Neuronal stem cell (in vitro differentiated cells): ENCODE measurements around the gene ACO2.
A peak's percentile ranks its signal among the peaks of the same experiment; 100 is the strongest.

Source experiments
- DNase-seq: peaks from one replicate; pipeline ENCODE4 v3.0.0-alpha.2; 2013; ENCODE audit warnings: low spot score
- H2AFZ ChIP-seq: one replicate; pipeline ENCODE4 v1.6.1; 2013; ENCODE audit warnings: mild to moderate bottlenecking, low read length, inconsistent platforms
- H2AK5ac ChIP-seq: 2 replicates; pipeline ENCODE4 v1.6.1; 2013; ENCODE audit warnings: low read depth, mild to moderate bottlenecking, inconsistent platforms, low read length, moderate library complexity, mixed read lengths
- H2BK120ac ChIP-seq: 2 replicates; pipeline ENCODE4 v1.6.1; 2013; ENCODE audit warnings: low read depth, mild to moderate bottlenecking, inconsistent platforms, low read length, moderate library complexity, mixed read lengths
- H2BK12ac ChIP-seq: one replicate; pipeline ENCODE4 v1.6.1; 2013; ENCODE audit warnings: low read length, inconsistent platforms
- H2BK15ac ChIP-seq: 2 replicates; pipeline ENCODE4 v1.6.1; 2013; ENCODE audit warnings: mild to moderate bottlenecking, low read length, inconsistent platforms, mixed read lengths
- H2BK5ac ChIP-seq: one replicate; pipeline ENCODE4 v1.6.1; 2013; ENCODE audit warnings: inconsistent platforms, mild to moderate bottlenecking, low read length, moderate library complexity
- H3K14ac ChIP-seq: one replicate; pipeline ENCODE4 v1.6.1; 2013; ENCODE audit warnings: low read length, inconsistent platforms
- H3K18ac ChIP-seq: 2 replicates; pipeline ENCODE4 v1.6.1; 2013; ENCODE audit warnings: low read length, inconsistent platforms
- H3K23ac ChIP-seq: 2 replicates; pipeline ENCODE4 v1.6.1; 2013; ENCODE audit warnings: low read depth, mild to moderate bottlenecking, mixed read lengths, low read length, inconsistent platforms; ENCODE audit not compliant: poor library complexity
- H3K27ac ChIP-seq: replicated peaks from 3 replicates; pipeline ENCODE4 v1.5.1; 2013; ENCODE audit warnings: low read length, inconsistent platforms
- H3K27me3 ChIP-seq, 3 experiments: 2 replicates each; pipeline ENCODE4 v1.6.1; 2013; ENCODE audit warnings: low read length in 3 of 3, mild to moderate bottlenecking in 2 of 3, inconsistent platforms in 1 of 3, low read depth in 1 of 3, mixed read lengths in 1 of 3, moderate library complexity in 1 of 3; ENCODE audit not compliant: control insufficient read depth in 3 of 3, insufficient read depth in 3 of 3
- H3K36me3 ChIP-seq, 2 donors: replicated peaks in 1 of 2; 2 replicates each; pipeline ENCODE4 v1.6.1; 2013; ENCODE audit warnings: low read length in 2 of 2; ENCODE audit not compliant: control insufficient read depth in 2 of 2, insufficient read depth in 2 of 2
- H3K4ac ChIP-seq: 2 replicates; pipeline ENCODE4 v1.6.1; 2013; ENCODE audit warnings: inconsistent platforms, mild to moderate bottlenecking, low read length, moderate library complexity
- H3K4me1 ChIP-seq, 2 donors: 1 replicate in 1 of 2; 2 replicates in 1 of 2; pipeline ENCODE4 v1.6.1; 2013; ENCODE audit warnings: low read length in 2 of 2, low read depth in 1 of 2; ENCODE audit not compliant: control insufficient read depth in 2 of 2, insufficient read depth in 1 of 2
- H3K4me2 ChIP-seq: one replicate; pipeline ENCODE4 v1.6.1; 2013; ENCODE audit warnings: mild to moderate bottlenecking, low read length, inconsistent platforms; ENCODE audit not compliant: insufficient read depth, poor library complexity, severe bottlenecking
- H3K4me3 ChIP-seq, 2 donors: 2 replicates each; pipeline ENCODE4 v1.5.1; 2013; ENCODE audit warnings: low read length in 2 of 2, mild to moderate bottlenecking in 2 of 2, inconsistent platforms in 1 of 2, moderate library complexity in 1 of 2
- H3K79me1 ChIP-seq: one replicate; pipeline ENCODE4 v1.6.1; 2013; ENCODE audit warnings: low read depth, mild to moderate bottlenecking, inconsistent platforms, low read length, moderate library complexity
- H3K9ac ChIP-seq: one replicate; pipeline ENCODE4 v1.6.1; 2013; ENCODE audit warnings: mild to moderate bottlenecking, low read depth, low read length, inconsistent platforms; ENCODE audit not compliant: poor library complexity
- H3K9me3 ChIP-seq, 2 donors: replicated peaks in 1 of 2; 2 replicates each; pipeline versions ENCODE3 to v1.6.1; 2013; ENCODE audit warnings: low read length in 2 of 2, mild to moderate bottlenecking in 2 of 2, inconsistent platforms in 1 of 2, low read depth in 1 of 2, mixed read lengths in 1 of 2, moderate library complexity in 1 of 2; ENCODE audit not compliant: control insufficient read depth in 2 of 2, insufficient read depth in 1 of 2
- H4K8ac ChIP-seq: one replicate; pipeline ENCODE4 v1.6.1; 2013; ENCODE audit warnings: low read depth, mild to moderate bottlenecking, inconsistent platforms, low read length, moderate library complexity
- H4K91ac ChIP-seq: one replicate; pipeline ENCODE4 v1.6.1; 2013; ENCODE audit warnings: low read length, low read depth, mild to moderate bottlenecking, inconsistent platforms; ENCODE audit not compliant: poor library complexity
- WGBS, 2 donors: extraction: QIAGEN DNeasy Blood & Tissue Kit; methylation state at CpG; one replicate each; pipeline ENCODE4 v1.1.7; 2013; ENCODE audit warnings: missing lambda C conversion rate in 2 of 2, mixed read lengths in 1 of 2; ENCODE audit not compliant: insufficient read length in 2 of 2, insufficient replicate concordance in 1 of 2; ENCODE audit errors: extremely low coverage in 2 of 2; 5-methylcytosine and 5-hydroxymethylcytosine counted together

Gene ACO2

DNA sequence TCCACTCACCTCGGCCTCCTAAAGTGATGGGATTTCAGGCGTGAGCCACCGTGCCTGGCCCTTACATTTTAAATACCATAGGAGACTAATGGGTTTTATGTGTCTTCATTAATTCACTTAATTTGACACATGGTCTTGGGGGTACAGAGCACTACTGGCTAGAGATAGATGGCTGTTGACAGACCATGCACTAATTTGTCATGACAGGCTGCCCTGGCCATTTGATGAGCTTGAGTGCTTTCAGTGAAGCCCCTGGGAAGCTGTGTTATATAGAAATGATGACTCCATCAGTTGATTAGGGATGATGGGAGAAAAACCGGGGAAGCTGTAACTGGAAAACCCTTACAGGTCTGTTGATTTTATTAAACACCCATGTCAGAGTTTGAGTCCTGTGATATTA is 7.0 kb upstream of the ACO2 start:
- Histone ChIP-seq H3K79me1 (peaks cover 8% of the 10 kb centered on the region), H3K36me3 (peaks cover 40 to 94% of the 10 kb centered on the region in 2 donors), H4K91ac (no peak overlapping the region), H3K14ac (no peak overlapping the region), H2BK5ac (no peak overlapping the region), H2BK12ac (no peak overlapping the region), H3K9ac (no peak overlapping the region), H2AFZ (no peak overlapping the region), H3K4me3 (no peak overlapping the region), H2AK5ac (no peak overlapping the region), H3K27ac (no peak overlapping the region), H3K4me1 (no peaks in the 10 kb centered on the region), H3K4me2 (no peak overlapping the region), H3K27me3 (no peaks in the 10 kb centered on the region), H2BK120ac (no peak overlapping the region), H4K8ac (no peak overlapping the region), H3K23ac (no peak overlapping the region), H2BK15ac (no peak overlapping the region), H3K18ac (no peak overlapping the region), H3K4ac (no peak overlapping the region), H3K9me3 (no peaks in the 10 kb centered on the region)
- no CpG with 5 or more reads among the region's 4 CpGs for WGBS, 2 donors
- DNase-seq, result no peak

DNA sequence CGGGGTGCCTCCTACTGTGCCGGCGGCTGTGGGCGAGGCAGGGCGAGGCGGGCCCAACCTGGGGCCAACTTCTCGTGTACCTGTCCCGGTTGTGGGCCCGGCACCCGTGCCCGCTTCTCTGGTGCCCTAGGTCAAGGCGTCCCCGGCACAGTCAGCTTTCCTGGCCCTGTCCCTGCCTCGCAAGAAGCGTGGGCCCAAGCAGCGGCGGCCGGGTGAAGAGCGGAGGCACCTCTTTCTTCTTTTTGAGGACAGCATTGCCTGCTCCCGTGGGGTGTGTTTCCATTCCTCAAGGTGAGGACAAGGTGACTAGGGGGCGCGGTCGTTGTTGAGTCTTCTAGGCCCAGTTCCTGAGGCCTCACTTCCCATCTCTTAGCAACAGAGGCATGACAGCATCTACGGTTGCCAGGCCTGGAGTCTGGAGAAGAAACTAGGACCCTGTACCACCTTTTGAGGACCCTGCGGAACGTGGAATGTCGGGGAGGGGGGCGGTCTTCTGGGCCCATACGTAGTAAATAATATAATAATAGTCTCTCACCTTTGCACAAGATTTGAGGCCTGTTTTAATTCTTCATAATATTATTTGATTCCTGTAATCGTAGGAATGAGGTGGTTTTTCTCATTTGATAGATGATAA is 418 bp downstream of the ACO2 start:
- Histone ChIP-seq H2AFZ (peak overlapping the region; percentile 94), H3K9me3 (no peaks in the 10 kb centered on the region), H3K18ac (peak overlapping the region; percentile 79), H3K27me3 (no peaks in the 10 kb centered on the region), H4K8ac (no peak overlapping the region), H3K4me1 (peaks cover 8 to 15% of the 10 kb centered on the region in 2 donors), H2BK12ac (no peak overlapping the region), H3K4ac (no peak overlapping the region), H4K91ac (no peak overlapping the region), H3K79me1 (peaks cover 25% of the 10 kb centered on the region), H3K4me3 (peak overlapping the region; percentile 93 to 95), H3K23ac (peak overlapping the region; percentile 56), H3K9ac (peak overlapping the region; percentile 91), H3K36me3 (peaks cover 27 to 47% of the 10 kb centered on the region in 2 donors), H3K4me2 (peak overlapping the region; percentile 58), H2BK120ac (no peak overlapping the region), H2AK5ac (no peak overlapping the region), H2BK5ac (no peak overlapping the region), H3K27ac (no peak overlapping the region), H3K14ac (peak overlapping the region; percentile 25), H2BK15ac (no peak overlapping the region)
- no peak for DNase-seq
- WGBS, 2 donors, result no CpG with 5 or more reads among the region's 30 CpGs

DNA sequence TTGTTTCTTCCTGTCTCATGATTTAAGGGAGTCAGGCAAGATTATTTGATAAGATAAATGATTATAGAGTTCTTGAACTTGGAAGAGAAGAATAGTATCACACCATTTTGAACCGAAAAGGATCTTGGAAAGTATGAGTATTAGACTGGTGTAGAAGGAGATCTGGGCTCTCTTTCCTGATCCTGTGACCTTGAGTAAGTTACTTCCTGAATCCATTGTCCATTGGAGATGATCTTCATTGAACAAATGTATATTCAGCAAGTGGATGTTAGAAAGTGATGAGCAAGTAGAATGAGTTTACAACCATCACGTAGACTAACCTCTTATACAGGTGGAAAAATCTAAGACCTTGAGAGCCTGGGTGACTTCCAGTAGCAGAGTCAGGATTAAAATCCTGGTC is 2.0 kb downstream of the ACO2 start:
- Histone ChIP-seq H2AFZ (no peak overlapping the region), H3K79me1 (peaks cover 25% of the 10 kb centered on the region), H3K4ac (no peak overlapping the region), H3K36me3 (peaks cover 17 to 32% of the 10 kb centered on the region in 2 donors), H3K9me3 (no peaks in the 10 kb centered on the region), H2BK15ac (no peak overlapping the region), H2BK120ac (no peak overlapping the region), H3K14ac (no peak overlapping the region), H2BK12ac (no peak overlapping the region), H2BK5ac (no peak overlapping the region), H3K18ac (no peak overlapping the region), H3K4me1 (peaks cover 8 to 15% of the 10 kb centered on the region in 2 donors), H4K8ac (no peak overlapping the region), H3K4me3 (no peak overlapping the region), H4K91ac (no peak overlapping the region), H3K9ac (no peak overlapping the region), H3K27ac (no peak overlapping the region), H3K27me3 (no peaks in the 10 kb centered on the region), H2AK5ac (no peak overlapping the region), H3K23ac (no peak overlapping the region), H3K4me2 (no peak overlapping the region)
- no CpG with 5 or more reads among the region's 2 CpGs for whole genome bisulfite sequencing, 2 donors
- no peak for DNase-seq

GRCh38 chr22:41471568-41471967 is 2.7 kb downstream of the ACO2 start:
- Histone ChIP-seq H3K79me1 (peaks cover 22% of the 10 kb centered on the region), H3K4me3 (no peak overlapping the region), H3K4ac (no peak overlapping the region), H3K18ac (no peak overlapping the region), H3K9ac (no peak overlapping the region), H4K91ac (no peak overlapping the region), H3K23ac (no peak overlapping the region), H4K8ac (no peak overlapping the region), H2AFZ (no peak overlapping the region), H3K4me2 (no peak overlapping the region), H2BK12ac (no peak overlapping the region), H3K27ac (no peak overlapping the region), H3K14ac (no peak overlapping the region), H3K36me3 (peaks cover 11 to 25% of the 10 kb centered on the region in 2 donors), H2BK5ac (no peak overlapping the region), H2BK15ac (no peak overlapping the region), H2AK5ac (no peak overlapping the region), H3K9me3 (no peaks in the 10 kb centered on the region), H2BK120ac (no peak overlapping the region), H3K4me1 (peaks cover 8 to 15% of the 10 kb centered on the region in 2 donors), H3K27me3 (no peaks in the 10 kb centered on the region)
- no CpG with 5 or more reads among the region's 2 CpGs for WGBS, 2 donors
- no peak for DNase-seq
